HEK293 (cell line): ENCODE data around the gene SLC35F3.
"Not testable (repeated sequence)": the region's sequence is repeated elsewhere in the genome, so short reads cannot be mapped to it uniquely, and the experiment has no call there.

Experiments used
- CTCF ChIA-PET: fragments of 350-600 bp; formaldehyde crosslinking; extraction: SDS; loops from one replicate; lab custom pipeline; 2021; ENCODE audit warnings: antibody characterized with exemption; lab: Yijun Ruan, JAX
- POLR2A ChIA-PET: fragments of 300-600 bp; formaldehyde crosslinking; extraction: SDS; loops from one replicate; lab custom pipeline; 2020; ENCODE audit warnings: antibody characterized with exemption, inconsistent platforms; lab: Yijun Ruan, JAX
- H3K27ac ChIP-seq: fragments of 200-500 bp; sonication (Bioruptor generic); 2 replicates; pipeline ENCODE4 v1.5.1; 2014; ENCODE audit warnings: low read depth, low read length, control low read depth, inconsistent platforms; ENCODE audit errors: extremely low read depth
- H3K36me3 ChIP-seq, 2 experiments: fragments of 200-500 bp in 1 of 2; sonication (Bioruptor generic) in 1 of 2; 1 replicate in 1 of 2; 2 replicates in 1 of 2; pipeline ENCODE4 v1.5.1; 2014 to 2017; ENCODE audit warnings: inconsistent platforms in 2 of 2, low read length in 2 of 2; ENCODE audit not compliant: control insufficient read depth in 2 of 2, insufficient read depth in 1 of 2
- H3K4me1 ChIP-seq: fragments of 200-500 bp; sonication (Bioruptor generic); 2 replicates; pipeline ENCODE4 v1.5.1; 2014; ENCODE audit warnings: mild to moderate bottlenecking, low read length, inconsistent platforms; ENCODE audit not compliant: control insufficient read depth, insufficient read depth
- H3K4me3 ChIP-seq: 2 replicates; pipeline ENCODE4 v1.5.1; 2011; ENCODE audit warnings: low read depth, mild to moderate bottlenecking, control low read depth, low read length, moderate library complexity
- H3K9me3 ChIP-seq: fragments of 200-500 bp; sonication (Bioruptor generic); 2 replicates; pipeline ENCODE4 v1.5.1; 2014; ENCODE audit warnings: low read depth, low read length, inconsistent platforms; ENCODE audit not compliant: control insufficient read depth, insufficient read depth
- KLF17 ChIP-seq: fragments of 450-650 bp; formaldehyde crosslinking; IDR thresholded peaks from 2 replicates; pipeline ENCODE4 v1.5.1; 2016; ENCODE audit warnings: missing biosample characterization, missing genetic modification characterization
- MEIS1 ChIP-seq: sonication (generic); formaldehyde crosslinking; IDR thresholded peaks from 2 replicates; pipeline ENCODE4 v1.8.1; 2022; ENCODE audit warnings: missing genetic modification reagents, mild to moderate bottlenecking, borderline replicate concordance
- ZBTB11 ChIP-seq: fragments of 450-650 bp; formaldehyde crosslinking; conservative IDR thresholded peaks from 2 replicates; pipeline ENCODE4 v1.5.1; 2016; ENCODE audit warnings: low read depth, missing biosample characterization, missing genetic modification characterization
- ZFP41 ChIP-seq: fragments of 450-650 bp; formaldehyde crosslinking; IDR thresholded peaks from 2 replicates; pipeline ENCODE4 v1.5.1; 2016; ENCODE audit warnings: missing biosample characterization, missing genetic modification characterization, borderline replicate concordance
- ZIC2 ChIP-seq: fragments of 450-650 bp; formaldehyde crosslinking; IDR thresholded peaks from 2 replicates; pipeline ENCODE4 v1.5.1; 2016; ENCODE audit warnings: missing biosample characterization, missing genetic modification characterization
- ZNF146 ChIP-seq: fragments of 450-650 bp; formaldehyde crosslinking; IDR thresholded peaks from 2 replicates; pipeline ENCODE4 v1.5.1; 2016; ENCODE audit warnings: missing biosample characterization, missing genetic modification characterization
- ZNF280D ChIP-seq: fragments of 450-650 bp; formaldehyde crosslinking; IDR thresholded peaks from 2 replicates; pipeline ENCODE4 v1.5.1; 2016; ENCODE audit warnings: missing biosample characterization, missing genetic modification characterization
- ZNF548 ChIP-seq: fragments of 450-650 bp; formaldehyde crosslinking; IDR thresholded peaks from 2 replicates; pipeline ENCODE4 v1.5.1; 2016; ENCODE audit warnings: missing biosample characterization, missing genetic modification characterization
- ZNF692 ChIP-seq: fragments of 450-650 bp; formaldehyde crosslinking; IDR thresholded peaks from 2 replicates; pipeline ENCODE4 v1.5.1; 2016; ENCODE audit warnings: missing biosample characterization, missing genetic modification characterization

The SLC35F3 gene

GRCh38 chr1:234149217-234149616 is 244.7 kb downstream of the SLC35F3 start (continued):
- TF ChIP-seq ZBTB11, result no peak
- no peak for TF ChIP-seq ZIC2 (tag by site-specific recombination)
- TF ChIP-seq KLF17 (tag by site-specific recombination), result no peak
- TF ChIP-seq ZNF548 (tag by site-specific recombination), result no peak
- no peak for TF ChIP-seq MEIS1
- TF ChIP-seq, all 188 proteins: peak for 0

- Histone ChIP-seq H3K4me1 (no peaks in the 10 kb centered on the region), H3K9me3 (0 out of 2 replicates have a peak, but pooled peaks cover 2% of the 10 kb centered on the region), H3K4me3 (no peak overlapping the region), H3K27ac (no peak overlapping the region), H3K36me3 (no peaks in the 10 kb centered on the region)
- ChIA-PET CTCF (interaction anchor here (0.6 to 2.1 kb wide), 3 partner anchors 25 to 160 kb away, joined by 3 to 11 read pairs (median 3); no protein-coding TSS in a partner anchor), POLR2A (no interaction called here)
- TF ChIP-seq ZNF692 (peak; percentile 63), ZFP41 (tag by site-specific recombination) (no peak)
These were observed 246.4 kb downstream of the SLC35F3 start for GRCh38 chr1:234150892-234151291.

- H3K4me3 ChIP-seq, result not testable (repeated sequence)
These were observed 247.9 kb downstream of the SLC35F3 start for GRCh38 chr1:234152344-234152743.

More at GRCh38 chr1:234152344-234152743, 247.9 kb downstream of the SLC35F3 start:
- TF ChIP-seq ZNF280D (tag by site-specific recombination), result 0 out of 2 replicates have a peak, but pooled peaks have one; percentile 71
- peak; percentile 95 for TF ChIP-seq ZNF146 (tag by site-specific recombination)
- H3K36me3 ChIP-seq, H3K27ac ChIP-seq, H3K9me3 ChIP-seq, H3K4me1 ChIP-seq, POLR2A ChIA-PET: not testable (repeated sequence)
- CTCF ChIA-PET, result interaction anchor here (1.6 to 2.1 kb wide), 2 partner anchors 32 to 38 kb away, joined by 3 to 6 read pairs; no protein-coding TSS in a partner anchor
